AG09309 (cell line): Measurements from ENCODE around the gene TMEM54.

Experiments
- DNase-seq: peaks from one replicate; pipeline ENCODE4 v3.0.0-alpha.2; 2010; ENCODE audit warnings: low read depth
- H3K4me3 ChIP-seq: 2 replicates; pipeline ENCODE4 v1.5.1; 2011; ENCODE audit warnings: mild to moderate bottlenecking, low read depth, low read length, moderate library complexity; ENCODE audit not compliant: control insufficient read depth
- TF ChIP-seq, protein P1 (sequence below): IDR thresholded peaks from 2 replicates; pipeline ENCODE4 v1.5.1; 2011; ENCODE audit warnings: mild to moderate bottlenecking, low read depth, low read length, inconsistent platforms; ENCODE audit not compliant: insufficient read depth, control insufficient read depth; ENCODE audit errors: missing control alignments

Gene TMEM54

DNA sequence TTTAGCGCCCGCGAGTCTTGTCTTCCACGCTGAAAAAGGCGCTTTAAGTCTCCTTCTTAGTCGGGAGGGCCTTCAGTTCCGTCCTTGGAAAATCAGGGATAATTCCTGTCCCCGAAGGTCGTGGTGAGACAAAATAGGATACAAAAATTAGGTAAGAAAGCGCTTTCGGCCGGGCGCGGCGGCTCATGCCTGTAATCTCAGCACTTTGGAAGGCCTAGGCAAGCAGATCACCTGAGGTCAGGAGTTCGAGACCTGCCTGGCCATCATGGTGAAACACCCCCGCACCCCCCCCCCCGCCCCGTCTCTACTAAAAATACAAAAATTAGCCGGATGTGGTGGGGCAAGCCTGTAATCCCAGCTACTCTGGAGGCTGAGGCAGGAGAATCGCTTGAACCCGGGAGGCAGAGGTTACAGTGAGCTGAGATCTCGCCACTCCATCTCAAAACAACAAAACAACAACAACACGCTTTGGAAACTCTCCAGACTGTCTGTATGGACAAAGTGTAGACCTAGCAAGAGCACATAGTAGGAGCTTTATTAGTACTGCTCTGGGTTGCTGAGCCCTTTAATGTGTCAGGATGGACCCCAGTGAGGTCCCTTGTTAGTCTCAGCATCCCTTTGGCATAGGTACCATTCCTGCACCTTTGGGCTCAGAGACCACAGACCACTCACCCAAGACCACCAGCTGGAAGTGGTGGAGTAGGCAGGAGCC lies 790 bp upstream of the TMEM54 start:
- no peak for DNase-seq

DNA sequence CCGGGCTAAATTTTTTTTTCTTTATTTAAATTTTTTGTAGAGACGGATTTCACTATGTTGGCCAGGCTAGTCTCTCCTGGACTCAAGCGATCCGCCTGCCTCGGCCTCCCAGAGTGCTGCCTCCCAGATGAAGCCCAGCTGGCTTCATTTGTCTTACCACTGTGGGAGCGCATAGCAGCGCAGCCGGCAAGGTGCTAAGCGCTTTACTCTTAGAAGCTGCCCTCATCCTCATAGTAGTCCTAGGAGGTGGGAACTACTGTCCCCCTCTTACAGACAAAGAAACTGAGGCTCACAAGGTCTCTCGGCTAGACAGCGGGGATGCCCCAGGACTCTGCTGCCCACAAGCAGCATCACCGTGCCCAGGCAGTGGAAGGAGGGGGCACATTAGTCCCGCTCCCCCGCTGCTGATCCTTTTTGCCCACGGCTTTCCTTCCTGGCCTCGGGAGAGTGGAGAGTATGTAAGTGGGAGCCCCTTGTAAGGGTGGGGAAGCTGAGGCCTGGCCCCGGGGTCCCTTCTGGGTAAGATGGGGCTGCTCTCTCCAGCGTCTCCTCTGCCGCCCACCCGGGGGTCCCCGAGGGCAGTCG lies 726 bp downstream of the TMEM54 start:
- TF ChIP-seq, protein P1, sequence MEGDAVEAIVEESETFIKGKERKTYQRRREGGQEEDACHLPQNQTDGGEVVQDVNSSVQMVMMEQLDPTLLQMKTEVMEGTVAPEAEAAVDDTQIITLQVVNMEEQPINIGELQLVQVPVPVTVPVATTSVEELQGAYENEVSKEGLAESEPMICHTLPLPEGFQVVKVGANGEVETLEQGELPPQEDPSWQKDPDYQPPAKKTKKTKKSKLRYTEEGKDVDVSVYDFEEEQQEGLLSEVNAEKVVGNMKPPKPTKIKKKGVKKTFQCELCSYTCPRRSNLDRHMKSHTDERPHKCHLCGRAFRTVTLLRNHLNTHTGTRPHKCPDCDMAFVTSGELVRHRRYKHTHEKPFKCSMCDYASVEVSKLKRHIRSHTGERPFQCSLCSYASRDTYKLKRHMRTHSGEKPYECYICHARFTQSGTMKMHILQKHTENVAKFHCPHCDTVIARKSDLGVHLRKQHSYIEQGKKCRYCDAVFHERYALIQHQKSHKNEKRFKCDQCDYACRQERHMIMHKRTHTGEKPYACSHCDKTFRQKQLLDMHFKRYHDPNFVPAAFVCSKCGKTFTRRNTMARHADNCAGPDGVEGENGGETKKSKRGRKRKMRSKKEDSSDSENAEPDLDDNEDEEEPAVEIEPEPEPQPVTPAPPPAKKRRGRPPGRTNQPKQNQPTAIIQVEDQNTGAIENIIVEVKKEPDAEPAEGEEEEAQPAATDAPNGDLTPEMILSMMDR: no peak
- H3K4me3 ChIP-seq: peak overlapping the region; percentile 67

More for the DNA sequence above, 790 bp upstream of the TMEM54 start:
- TF ChIP-seq, protein P1: no peak
- peak overlapping the region; percentile 67 for H3K4me3 ChIP-seq

GRCh38 chr1:32899586-32900296 lies 1.4 kb downstream of the TMEM54 start:
- H3K4me3 ChIP-seq: no peak overlapping the region
- DNase-seq: no peak
- TF ChIP-seq, protein P1: no peak

More for the DNA sequence above, 726 bp downstream of the TMEM54 start:
- DNase-seq: no peak

DNA sequence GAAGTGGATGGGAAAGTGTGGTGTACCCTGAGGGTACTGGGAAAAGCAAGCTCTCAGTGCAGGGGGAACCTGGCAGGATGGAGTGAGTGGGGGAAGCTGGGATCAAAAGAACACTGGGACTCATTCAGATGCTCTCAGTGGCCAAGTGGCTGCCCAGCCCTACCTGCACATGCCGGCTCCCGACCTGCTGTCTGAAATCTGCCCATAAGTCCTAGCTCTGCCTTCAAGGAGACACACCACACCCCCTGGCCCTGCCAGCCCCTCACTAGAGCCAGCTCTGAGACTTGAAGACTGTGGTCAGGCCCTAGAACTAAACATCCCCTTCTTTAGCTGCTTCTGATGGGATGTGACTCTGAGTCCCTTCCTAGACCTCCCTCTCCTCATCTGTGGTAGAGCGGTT lies 2.2 kb downstream of the TMEM54 start:
- no peak overlapping the region for H3K4me3 ChIP-seq
- DNase-seq: no peak
- TF ChIP-seq, protein P1: no peak

GRCh38 chr1:32898056-32898455 lies 3.1 kb downstream of the TMEM54 start:
- no peak overlapping the region for H3K4me3 ChIP-seq
- TF ChIP-seq, protein P1: no peak
- DNase-seq: no peak

DNA sequence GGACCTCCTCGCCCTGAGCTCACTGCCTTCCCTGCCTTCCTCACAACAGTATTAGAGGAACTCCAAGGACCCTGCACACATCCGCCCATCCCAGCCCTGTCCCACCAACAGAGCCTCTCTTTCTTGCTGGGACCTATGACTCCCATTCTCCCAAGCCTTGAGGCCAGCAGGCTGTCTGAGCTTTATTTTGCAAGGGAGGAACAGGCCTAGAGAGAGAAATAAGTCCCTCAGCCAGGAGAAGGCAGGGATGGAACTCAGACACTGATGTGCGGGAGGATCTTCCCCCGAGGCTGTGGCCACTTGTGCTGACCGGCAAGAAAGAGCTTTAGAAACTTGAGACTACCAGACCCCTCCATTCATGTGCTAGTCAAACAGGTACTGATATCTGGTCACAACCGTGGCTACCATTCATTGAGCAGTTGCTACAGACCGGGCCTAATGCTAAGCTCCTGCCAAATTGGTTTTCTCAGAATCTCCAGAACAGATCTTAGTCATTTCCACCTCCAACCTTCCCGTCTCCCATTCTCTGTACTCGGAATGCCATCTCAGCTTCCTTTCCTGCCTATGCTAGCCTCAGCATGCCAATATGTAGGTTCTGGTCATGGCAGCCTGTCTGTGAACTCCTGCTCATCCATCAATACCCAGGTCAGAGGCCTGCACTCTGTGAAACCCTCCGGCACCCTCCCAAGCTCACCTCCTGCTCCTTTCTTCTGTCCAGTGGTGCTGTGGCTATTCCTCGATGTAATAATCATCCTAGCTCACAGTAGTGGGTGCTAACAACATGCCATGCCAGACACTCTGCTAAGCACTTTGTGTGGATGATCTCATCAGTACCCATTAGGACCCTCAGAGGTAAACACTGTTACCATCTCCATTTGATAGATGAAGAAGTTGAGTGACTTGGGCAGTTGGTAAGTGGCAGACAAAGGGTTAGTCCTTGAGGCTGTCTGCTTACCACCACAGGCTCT lies 3.8 kb downstream of the TMEM54 start:
- no peak for DNase-seq
- no peak overlapping the region for H3K4me3 ChIP-seq
- TF ChIP-seq, protein P1: no peak
